WI38 (cell line): ENCODE results near the gene ADGRF1.

Experiments
- H3K4me3 ChIP-seq: 2 replicates; pipeline ENCODE4 v1.5.1; 2011; ENCODE audit warnings: low read depth, mild to moderate bottlenecking, control low read depth, low read length
- CTCF ChIP-seq: IDR thresholded peaks from 2 replicates; pipeline ENCODE4 v1.5.1; 2012; ENCODE audit warnings: low read depth, mild to moderate bottlenecking, control low read depth, low read length

ADGRF1 gene

GRCh38 chr6:47072667-47073066 is 30.5 kb upstream of the ADGRF1 start:
- H3K4me3 ChIP-seq: no peak overlapping the region
- no peak for TF ChIP-seq CTCF

GRCh38 chr6:47071681-47072080 is 29.5 kb upstream of the ADGRF1 start:
- TF ChIP-seq CTCF: no peak
- no peak overlapping the region for H3K4me3 ChIP-seq

- H3K4me3 ChIP-seq: no peak overlapping the region
- TF ChIP-seq CTCF: no peak
These were observed 28.3 kb upstream of the ADGRF1 start for GRCh38 chr6:47070461-47070860.

DNA sequence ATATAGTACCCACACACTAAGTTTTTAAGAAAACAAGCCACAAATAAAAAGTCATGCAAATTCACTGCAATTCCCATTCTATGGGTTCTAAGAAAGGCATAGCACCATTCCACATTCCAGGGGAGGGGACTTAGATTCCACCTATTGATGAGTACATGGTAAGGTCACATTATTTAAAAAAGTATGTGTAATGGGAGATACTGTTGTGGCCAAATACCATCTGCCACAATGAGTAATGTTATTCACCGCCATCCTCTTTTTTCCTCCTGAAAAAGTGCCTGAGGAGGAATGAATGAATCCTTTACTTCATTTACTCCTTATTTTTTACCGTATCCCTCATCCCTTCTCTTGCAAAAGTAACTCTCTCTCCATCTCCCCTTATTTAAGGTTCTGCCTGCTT is 27.0 kb upstream of the ADGRF1 start:
- H3K4me3 ChIP-seq: no peak overlapping the region
- no peak for TF ChIP-seq CTCF

DNA sequence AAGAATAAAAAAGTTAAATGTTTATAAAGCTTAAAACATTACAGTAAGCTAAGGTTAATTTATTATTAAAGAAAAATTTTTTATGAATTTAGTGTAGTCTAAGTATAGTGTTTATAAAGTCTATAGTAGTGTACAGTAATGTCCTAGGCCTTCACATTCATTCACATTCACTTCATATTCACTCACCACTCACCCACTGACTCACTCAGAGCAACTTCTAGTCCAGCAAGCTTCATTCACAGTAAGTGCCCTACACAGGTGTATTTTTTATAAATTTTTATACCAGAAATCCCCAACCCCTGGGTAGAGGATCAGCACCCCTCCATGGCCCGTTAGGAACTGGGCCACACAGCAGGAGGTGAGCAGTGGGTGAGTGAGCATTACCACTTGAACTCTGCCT is 24.3 kb upstream of the ADGRF1 start:
- H3K4me3 ChIP-seq: no peak overlapping the region
- no peak for TF ChIP-seq CTCF

DNA sequence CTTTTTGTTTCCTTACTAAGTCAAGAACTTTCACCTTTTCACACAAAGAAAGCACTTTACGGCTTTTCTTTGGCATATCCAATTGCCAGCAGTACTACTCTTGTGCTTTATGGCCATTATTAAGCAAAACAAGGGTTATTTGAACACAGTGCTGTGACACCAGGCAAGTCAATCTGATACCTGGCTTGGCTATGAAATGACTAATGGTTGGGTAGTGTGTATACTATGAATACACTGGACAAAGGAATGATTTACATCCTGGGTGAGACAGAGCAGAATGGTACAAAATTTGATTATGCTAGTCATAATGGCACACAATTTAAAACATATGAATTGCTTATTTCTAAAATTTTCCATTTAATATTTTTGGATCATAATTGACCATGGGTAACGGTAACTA is 22.1 kb upstream of the ADGRF1 start:
- H3K4me3 ChIP-seq: no peak overlapping the region
- no peak for TF ChIP-seq CTCF

GRCh38 chr6:47062346-47062745 is 20.2 kb upstream of the ADGRF1 start:
- TF ChIP-seq CTCF: no peak
- H3K4me3 ChIP-seq: no peak overlapping the region
